Measurements from ENCODE around the gene CX3CR1.

CX3CR1 gene

GRCh38 chr3:39220407-39221140 lies 59.3 kb downstream of the CX3CR1 start:
- H3K36me3 ChIP-seq = no peaks in the 10 kb centered on the region
- no peaks in the 10 kb centered on the region for H3K9me3 ChIP-seq
- no peak for TF ChIP-seq CTCF (IDR thresholded peaks at IDR 0.05)
- peaks cover 0 to 5% of the 10 kb centered on the region in 2 donors for H3K27me3 ChIP-seq
- intact Hi-C loops (cut with DNase I; ENCODE audit: low total_unique reads) = no loop called here
- H3K27ac ChIP-seq = no peak overlapping the region
- no peaks in the 10 kb centered on the region for H3K4me1 ChIP-seq
- DNase-seq = no peak
- H3K4me3 ChIP-seq = no peak overlapping the region

- Histone ChIP-seq H3K27ac (no peak overlapping the region), H3K36me3 (no peaks in the 10 kb centered on the region), H3K27me3 (peaks cover 0 to 5% of the 10 kb centered on the region in 2 donors), H3K9me3 (no peaks in the 10 kb centered on the region), H3K4me3 (no peak overlapping the region), H3K4me1 (no peaks in the 10 kb centered on the region)
- no peak for TF ChIP-seq CTCF (IDR thresholded peaks at IDR 0.05)
- intact Hi-C loops (cut with DNase I; ENCODE audit: low total_unique reads) = no loop called here
- no peak for DNase-seq
Measured at GRCh38 chr3:39219702-39220101, 60.1 kb downstream of the CX3CR1 start.

- Histone ChIP-seq H3K27me3 (peaks cover 0 to 5% of the 10 kb centered on the region in 2 donors), H3K9me3 (no peaks in the 10 kb centered on the region), H3K36me3 (no peaks in the 10 kb centered on the region), H3K4me1 (no peaks in the 10 kb centered on the region), H3K27ac (no peak overlapping the region), H3K4me3 (no peak overlapping the region)
- no peak for TF ChIP-seq CTCF (IDR thresholded peaks at IDR 0.05)
- intact Hi-C loops (cut with DNase I; ENCODE audit: low total_unique reads) = no loop called here
- DNase-seq = no peak
Measured at GRCh38 chr3:39216176-39216790, 63.6 kb downstream of the CX3CR1 start.

- Histone ChIP-seq H3K27me3 (no peaks in the 10 kb centered on the region), H3K4me3 (no peak overlapping the region), H3K9me3 (no peaks in the 10 kb centered on the region), H3K4me1 (no peaks in the 10 kb centered on the region), H3K27ac (no peak overlapping the region), H3K36me3 (no peaks in the 10 kb centered on the region)
- TF ChIP-seq CTCF (IDR thresholded peaks at IDR 0.05) = no peak
- intact Hi-C loops (cut with DNase I; ENCODE audit: low total_unique reads) = no loop called here
- DNase-seq = no peak
Measured at GRCh38 chr3:39213613-39214012, 66.2 kb downstream of the CX3CR1 start.

Measured in tibial artery (tissue), 4 donors.